Measurements from ENCODE around the gene SPAM1. TPM values are rescaled to one million over a fixed set of nuclear protein-coding genes. Genes with fewer than 3 reads are reported as not detected.

Gene SPAM1
- total and polyA plus RNA-seq, 2 donors (not counting 1 experiment from before 2014, with no cell fraction given) = not detected

GRCh38 chr7:123901101-123901500, 23.9 kb upstream of the SPAM1 start:
- Histone ChIP-seq H3K27ac (ENCODE audit: insufficient read depth, low read length) (no peak overlapping the region), H2AFZ (ENCODE audit: low read length) (no peak overlapping the region), H3K9ac (ENCODE audit: insufficient read depth, low read length) (no peak overlapping the region), H3K27me3 (ENCODE audit: control insufficient read depth, insufficient read depth, low read length) (no peaks in the 10 kb centered on the region), H3K4me3 (replicated peaks in 1 of 4; ENCODE audit: control extremely low read depth in 1 of 4, insufficient read depth in 1 of 4, low read depth in 3 of 4, low read length in 4 of 4) (no peak overlapping the region), H3K79me2 (ENCODE audit: control insufficient read depth, insufficient read depth, low read length) (no peaks in the 10 kb centered on the region), H3K36me3 (ENCODE audit: control insufficient read depth, insufficient read depth, low read length) (no peaks in the 10 kb centered on the region), H3K4me1 (ENCODE audit: control insufficient read depth, extremely low read depth, insufficient read depth, low read length) (no peaks in the 10 kb centered on the region), H3K9me3 (ENCODE audit: control insufficient read depth, insufficient read depth, low read depth, low read length) (no peaks in the 10 kb centered on the region), H3K4me2 (ENCODE audit: extremely low read depth, insufficient read depth, low read length) (no peak overlapping the region), H4K20me1 (ENCODE audit: control insufficient read depth, extremely low read depth, insufficient read depth, low read length) (no peaks in the 10 kb centered on the region)
- no peak for DNase-seq (ENCODE audit: low read depth in 2 of 2)
- TF ChIP-seq EZH2 (IDR thresholded peaks at IDR 0.05; ENCODE audit: low read length, missing control alignments) (no peak), CTCF (conservative IDR thresholded peaks at IDR 0.05 in 1 of 2, IDR thresholded peaks at IDR 0.05 in 1 of 2; ENCODE audit: low read depth in 1 of 2, low read length in 2 of 2) (no peak)

- no peak overlapping the region for H3K4me3 ChIP-seq (replicated peaks in 1 of 4; ENCODE audit: control extremely low read depth in 1 of 4, insufficient read depth in 1 of 4, low read depth in 3 of 4, low read length in 4 of 4)
- no peak for DNase-seq (ENCODE audit: low read depth in 2 of 2)
- H4K20me1 ChIP-seq (ENCODE audit: control insufficient read depth, extremely low read depth, insufficient read depth, low read length) = no peaks in the 10 kb centered on the region
- H3K36me3 ChIP-seq (ENCODE audit: control insufficient read depth, insufficient read depth, low read length) = no peaks in the 10 kb centered on the region
- no peaks in the 10 kb centered on the region for H3K4me1 ChIP-seq (ENCODE audit: control insufficient read depth, extremely low read depth, insufficient read depth, low read length)
- no peaks in the 10 kb centered on the region for H3K9me3 ChIP-seq (ENCODE audit: control insufficient read depth, insufficient read depth, low read depth, low read length)
- TF ChIP-seq EZH2 (IDR thresholded peaks at IDR 0.05; ENCODE audit: low read length, missing control alignments) = no peak
- no peak for TF ChIP-seq CTCF (conservative IDR thresholded peaks at IDR 0.05 in 1 of 2, IDR thresholded peaks at IDR 0.05 in 1 of 2; ENCODE audit: low read depth in 1 of 2, low read length in 2 of 2)
- H3K4me2 ChIP-seq (ENCODE audit: extremely low read depth, insufficient read depth, low read length) = no peak overlapping the region
- H2AFZ ChIP-seq (ENCODE audit: low read length) = no peak overlapping the region
- no peak overlapping the region for H3K27ac ChIP-seq (ENCODE audit: insufficient read depth, low read length)
- H3K9ac ChIP-seq (ENCODE audit: insufficient read depth, low read length) = no peak overlapping the region
- H3K27me3 ChIP-seq (ENCODE audit: control insufficient read depth, insufficient read depth, low read length) = no peaks in the 10 kb centered on the region
- H3K79me2 ChIP-seq (ENCODE audit: control insufficient read depth, insufficient read depth, low read length) = no peaks in the 10 kb centered on the region
These were observed 19.3 kb upstream of the SPAM1 start for GRCh38 chr7:123905714-123906113.

GRCh38 chr7:123916240-123916724, 8.8 kb upstream of the SPAM1 start:
- Histone ChIP-seq H3K27me3 (ENCODE audit: control insufficient read depth, insufficient read depth, low read length) (no peaks in the 10 kb centered on the region), H4K20me1 (ENCODE audit: control insufficient read depth, extremely low read depth, insufficient read depth, low read length) (no peaks in the 10 kb centered on the region), H3K4me1 (ENCODE audit: control insufficient read depth, extremely low read depth, insufficient read depth, low read length) (no peaks in the 10 kb centered on the region), H2AFZ (ENCODE audit: low read length) (no peak overlapping the region), H3K79me2 (ENCODE audit: control insufficient read depth, insufficient read depth, low read length) (no peaks in the 10 kb centered on the region), H3K36me3 (ENCODE audit: control insufficient read depth, insufficient read depth, low read length) (no peaks in the 10 kb centered on the region), H3K9ac (ENCODE audit: insufficient read depth, low read length) (no peak overlapping the region), H3K4me3 (replicated peaks in 1 of 4; ENCODE audit: control extremely low read depth in 1 of 4, insufficient read depth in 1 of 4, low read depth in 3 of 4, low read length in 4 of 4) (no peak overlapping the region), H3K9me3 (ENCODE audit: control insufficient read depth, insufficient read depth, low read depth, low read length) (no peaks in the 10 kb centered on the region), H3K27ac (ENCODE audit: insufficient read depth, low read length) (no peak overlapping the region), H3K4me2 (ENCODE audit: extremely low read depth, insufficient read depth, low read length) (no peak overlapping the region)
- DNase-seq (ENCODE audit: low read depth in 2 of 2) = peak; percentile 6 to 35
- TF ChIP-seq CTCF (conservative IDR thresholded peaks at IDR 0.05 in 1 of 2, IDR thresholded peaks at IDR 0.05 in 1 of 2; ENCODE audit: low read depth in 1 of 2, low read length in 2 of 2) = peak in 1 of 2 donors; percentile 55
- no peak for TF ChIP-seq EZH2 (IDR thresholded peaks at IDR 0.05; ENCODE audit: low read length, missing control alignments)

All from fibroblast of lung (primary cell).